Ecto neural progenitor cell (in vitro differentiated cells): ENCODE measurements around the gene TANK.
"Not testable (repeated sequence)": the region's sequence is repeated elsewhere in the genome, so short reads cannot be mapped to it uniquely, and the experiment has no call there.

Source experiments
- DNase-seq: peaks from one replicate; pipeline ENCODE4 v3.0.0-alpha.2; 2018; ENCODE audit warnings: low spot score

Gene TANK

GRCh38 chr2:161160226-161161073 lies at the start of gene TANK:
Gene TANK (plus strand): TSS chr2:161160428. CDS start chr2:161179663, 19,235 bp downstream.
- peak; percentile 92 for DNase-seq

- DNase-seq, result no peak
Observed at GRCh38 chr2:161111531-161111930, 48.7 kb upstream of the TANK start.

- no peak for DNase-seq
Observed at GRCh38 chr2:161112908-161113307, 47.3 kb upstream of the TANK start.

- DNase-seq, result no peak
Observed at GRCh38 chr2:161113693-161114575, 46.3 kb upstream of the TANK start.

- DNase-seq, result no peak
Observed at GRCh38 chr2:161115205-161115604, 45.0 kb upstream of the TANK start.

- no peak for DNase-seq
Observed at GRCh38 chr2:161115605-161116380, 44.4 kb upstream of the TANK start.

GRCh38 chr2:161116509-161116908 lies 43.7 kb upstream of the TANK start:
- no peak for DNase-seq

- no peak for DNase-seq
Observed at GRCh38 chr2:161117506-161117905, 42.7 kb upstream of the TANK start.

GRCh38 chr2:161118722-161119121 lies 41.5 kb upstream of the TANK start:
- no peak for DNase-seq

GRCh38 chr2:161119483-161119882 lies 40.7 kb upstream of the TANK start:
- DNase-seq, result no peak

GRCh38 chr2:161120775-161121174 lies 39.5 kb upstream of the TANK start:
- DNase-seq, result no peak

- DNase-seq, result no peak
Observed at GRCh38 chr2:161121622-161122021, 38.6 kb upstream of the TANK start.

GRCh38 chr2:161122772-161123530 lies 37.3 kb upstream of the TANK start:
- no peak for DNase-seq

- no peak for DNase-seq
Observed at GRCh38 chr2:161123531-161124030, 36.6 kb upstream of the TANK start.

- DNase-seq, result no peak
Observed at GRCh38 chr2:161124201-161124600, 36.0 kb upstream of the TANK start.

- no peak for DNase-seq
Observed at GRCh38 chr2:161128885-161129284, 31.3 kb upstream of the TANK start.

- DNase-seq, result no peak
Observed at GRCh38 chr2:161130354-161130753, 29.9 kb upstream of the TANK start.

- no peak for DNase-seq
Observed at GRCh38 chr2:161131074-161131680, 29.1 kb upstream of the TANK start.

- DNase-seq, result no peak
Observed at GRCh38 chr2:161131804-161132203, 28.4 kb upstream of the TANK start.

- not testable (repeated sequence) for DNase-seq
Observed at GRCh38 chr2:161132384-161132783, 27.8 kb upstream of the TANK start.

- no peak for DNase-seq
Observed at GRCh38 chr2:161133366-161133765, 26.9 kb upstream of the TANK start.
